Endothelial cell (in vitro differentiated cells): ENCODE data around the gene ANKS1A. TPM values are rescaled to one million over a fixed set of nuclear protein-coding genes. Genes with fewer than 3 reads are reported as not detected.
"Not testable (repeated sequence)": the region's sequence is repeated elsewhere in the genome, so short reads cannot be mapped to it uniquely, and the experiment has no call there.

Source experiments
- DNase-seq: peaks from one replicate; pipeline ENCODE4 v3.0.0; 2021; ENCODE audit warnings: low spot score
- H3K27ac Mint-ChIP-seq: one replicate; pipeline ENCODE4 v1.8.0; 2021; ENCODE audit warnings: mixed read lengths, inconsistent platforms; ENCODE audit not compliant: unreplicated experiment
- H3K27me3 Mint-ChIP-seq: one replicate; pipeline ENCODE4 v1.8.0; 2021; ENCODE audit warnings: mild to moderate bottlenecking, moderate library complexity, mixed read lengths, inconsistent platforms; ENCODE audit not compliant: unreplicated experiment
- H3K36me3 Mint-ChIP-seq: one replicate; pipeline ENCODE4 v1.8.0; 2021; ENCODE audit warnings: mild to moderate bottlenecking, low read depth, mixed read lengths, inconsistent platforms; ENCODE audit not compliant: unreplicated experiment
- H3K4me1 Mint-ChIP-seq: one replicate; pipeline ENCODE4 v1.8.0; 2021; ENCODE audit warnings: mild to moderate bottlenecking, mixed read lengths, inconsistent platforms; ENCODE audit not compliant: unreplicated experiment
- H3K4me3 Mint-ChIP-seq: one replicate; pipeline ENCODE4 v1.8.0; 2021; ENCODE audit warnings: mild to moderate bottlenecking, mixed read lengths, inconsistent platforms; ENCODE audit not compliant: unreplicated experiment
- H3K9me3 Mint-ChIP-seq: one replicate; pipeline ENCODE4 v1.8.0; 2021; ENCODE audit warnings: mixed read lengths, inconsistent platforms; ENCODE audit not compliant: unreplicated experiment
- long read RNA-seq: library from polyadenylated mRNA; unstranded; transcript quantifications from one replicate; pipeline ENCODE4 v2.0.0, GENCODE V29; 2020; ENCODE audit not compliant: unreplicated experiment
- total RNA-seq: library from RNA; stranded (reverse); fragmentation: NEBNext Ultra II Directional; extraction: Animal tissue kit (Norgen Biotek cat#: 25700); gene quantifications from one replicate; pipeline ENCODE4 v1.2.1, GENCODE V29; 2021; ENCODE audit not compliant: unreplicated experiment
- TF ChIP-seq, protein P1 (sequence below): fragments of 200-600 bp; sonication (generic); IDR thresholded peaks from one replicate; pipeline ENCODE4 v1.5.0; 2021; ENCODE audit warnings: antibody characterized with exemption; ENCODE audit not compliant: unreplicated experiment

Gene ANKS1A, protein sequence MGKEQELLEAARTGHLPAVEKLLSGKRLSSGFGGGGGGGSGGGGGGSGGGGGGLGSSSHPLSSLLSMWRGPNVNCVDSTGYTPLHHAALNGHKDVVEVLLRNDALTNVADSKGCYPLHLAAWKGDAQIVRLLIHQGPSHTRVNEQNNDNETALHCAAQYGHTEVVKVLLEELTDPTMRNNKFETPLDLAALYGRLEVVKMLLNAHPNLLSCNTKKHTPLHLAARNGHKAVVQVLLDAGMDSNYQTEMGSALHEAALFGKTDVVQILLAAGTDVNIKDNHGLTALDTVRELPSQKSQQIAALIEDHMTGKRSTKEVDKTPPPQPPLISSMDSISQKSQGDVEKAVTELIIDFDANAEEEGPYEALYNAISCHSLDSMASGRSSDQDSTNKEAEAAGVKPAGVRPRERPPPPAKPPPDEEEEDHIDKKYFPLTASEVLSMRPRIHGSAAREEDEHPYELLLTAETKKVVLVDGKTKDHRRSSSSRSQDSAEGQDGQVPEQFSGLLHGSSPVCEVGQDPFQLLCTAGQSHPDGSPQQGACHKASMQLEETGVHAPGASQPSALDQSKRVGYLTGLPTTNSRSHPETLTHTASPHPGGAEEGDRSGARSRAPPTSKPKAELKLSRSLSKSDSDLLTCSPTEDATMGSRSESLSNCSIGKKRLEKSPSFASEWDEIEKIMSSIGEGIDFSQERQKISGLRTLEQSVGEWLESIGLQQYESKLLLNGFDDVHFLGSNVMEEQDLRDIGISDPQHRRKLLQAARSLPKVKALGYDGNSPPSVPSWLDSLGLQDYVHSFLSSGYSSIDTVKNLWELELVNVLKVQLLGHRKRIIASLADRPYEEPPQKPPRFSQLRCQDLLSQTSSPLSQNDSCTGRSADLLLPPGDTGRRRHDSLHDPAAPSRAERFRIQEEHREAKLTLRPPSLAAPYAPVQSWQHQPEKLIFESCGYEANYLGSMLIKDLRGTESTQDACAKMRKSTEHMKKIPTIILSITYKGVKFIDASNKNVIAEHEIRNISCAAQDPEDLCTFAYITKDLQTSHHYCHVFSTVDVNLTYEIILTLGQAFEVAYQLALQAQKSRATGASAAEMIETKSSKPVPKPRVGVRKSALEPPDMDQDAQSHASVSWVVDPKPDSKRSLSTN
- 20.1 TPM for total RNA-seq
- long read RNA-seq, partial matches to known transcripts, result 2 of 3 reads
- long read RNA-seq, other reads (novel, unspliced or antisense), result 1 of 3 reads

GRCh38 chr6:34888874-34889555 is at the start of gene ANKS1A:
TSS of gene ANKS1A (plus strand) at chr6:34889255. CDS start at chr6:34889403, 148 bp downstream.
- Mint-ChIP-seq H3K36me3 (peaks cover 6% of the 10 kb centered on the region), H3K9me3 (peaks cover 4% of the 10 kb centered on the region), H3K4me1 (peaks cover 23% of the 10 kb centered on the region), H3K27me3 (peaks cover 10% of the 10 kb centered on the region), H3K27ac (peak within 1 kb of the TSS; percentile 99), H3K4me3 (peak within 1 kb of the TSS; percentile 100)
- TF ChIP-seq, protein P1, sequence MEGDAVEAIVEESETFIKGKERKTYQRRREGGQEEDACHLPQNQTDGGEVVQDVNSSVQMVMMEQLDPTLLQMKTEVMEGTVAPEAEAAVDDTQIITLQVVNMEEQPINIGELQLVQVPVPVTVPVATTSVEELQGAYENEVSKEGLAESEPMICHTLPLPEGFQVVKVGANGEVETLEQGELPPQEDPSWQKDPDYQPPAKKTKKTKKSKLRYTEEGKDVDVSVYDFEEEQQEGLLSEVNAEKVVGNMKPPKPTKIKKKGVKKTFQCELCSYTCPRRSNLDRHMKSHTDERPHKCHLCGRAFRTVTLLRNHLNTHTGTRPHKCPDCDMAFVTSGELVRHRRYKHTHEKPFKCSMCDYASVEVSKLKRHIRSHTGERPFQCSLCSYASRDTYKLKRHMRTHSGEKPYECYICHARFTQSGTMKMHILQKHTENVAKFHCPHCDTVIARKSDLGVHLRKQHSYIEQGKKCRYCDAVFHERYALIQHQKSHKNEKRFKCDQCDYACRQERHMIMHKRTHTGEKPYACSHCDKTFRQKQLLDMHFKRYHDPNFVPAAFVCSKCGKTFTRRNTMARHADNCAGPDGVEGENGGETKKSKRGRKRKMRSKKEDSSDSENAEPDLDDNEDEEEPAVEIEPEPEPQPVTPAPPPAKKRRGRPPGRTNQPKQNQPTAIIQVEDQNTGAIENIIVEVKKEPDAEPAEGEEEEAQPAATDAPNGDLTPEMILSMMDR, result no peak
- DNase-seq, result peak; percentile 55

- Mint-ChIP-seq H3K9me3 (no peaks in the 10 kb centered on the region), H3K27me3 (peaks cover 1% of the 10 kb centered on the region), H3K27ac (no peak overlapping the region), H3K4me3 (no peak overlapping the region), H3K4me1 (no peaks in the 10 kb centered on the region), H3K36me3 (peaks cover 12% of the 10 kb centered on the region)
- DNase-seq, result no peak
- TF ChIP-seq, protein P1, result no peak
Measured at GRCh38 chr6:34839666-34840352, 49.2 kb upstream of the ANKS1A start.

DNA sequence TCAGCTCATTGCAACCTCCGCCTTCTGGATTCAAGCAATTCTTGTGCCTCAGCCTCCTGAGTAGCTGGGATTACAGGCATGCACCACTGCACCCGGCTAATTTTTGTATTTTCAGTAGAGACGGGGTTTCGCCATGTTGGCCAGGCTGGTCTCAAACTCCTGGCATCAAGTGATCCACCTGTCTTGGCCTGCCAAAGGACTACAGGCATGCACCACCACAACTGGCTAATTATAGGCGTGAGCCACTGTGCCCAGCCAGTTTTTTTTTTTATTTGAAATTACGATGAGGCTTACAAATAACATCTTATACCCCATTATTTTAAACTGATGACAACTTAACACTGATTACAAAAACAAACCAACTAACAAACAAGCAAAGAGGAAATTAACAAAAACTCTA is 40.0 kb upstream of the ANKS1A start:
- H3K27ac Mint-ChIP-seq, DNase-seq: not testable (repeated sequence)

GRCh38 chr6:34851361-34851760 is 37.7 kb upstream of the ANKS1A start:
- Mint-ChIP-seq H3K36me3 (peaks cover 13% of the 10 kb centered on the region), H3K27ac (no peak overlapping the region), H3K4me3 (no peak overlapping the region), H3K4me1 (peaks cover 4% of the 10 kb centered on the region), H3K9me3 (no peaks in the 10 kb centered on the region), H3K27me3 (peaks cover 2% of the 10 kb centered on the region)
- TF ChIP-seq, protein P1, result no peak
- DNase-seq, result no peak

More for the DNA sequence above, 40.0 kb upstream of the ANKS1A start:
- not testable (repeated sequence) for H3K4me1 Mint-ChIP-seq, H3K27me3 Mint-ChIP-seq, H3K36me3 Mint-ChIP-seq, H3K4me3 Mint-ChIP-seq, H3K9me3 Mint-ChIP-seq
